OCI-LY1 (cell line): Measurements from ENCODE around the gene MYB.

ENCODE experiments used
- EZH2 ChIP-seq: fragments of 200-600 bp; sonication (generic), shearing (Covaris generic); IDR thresholded peaks from 2 replicates; pipeline ENCODE4 v1.8.0; 2017; ENCODE audit warnings: borderline replicate concordance, mixed run types, mild to moderate bottlenecking, antibody characterized with exemption, low read length, moderate library complexity, mixed read lengths
- TF ChIP-seq, protein P1 (sequence below): fragments of 200-600 bp; sonication (generic), shearing (Covaris generic); IDR thresholded peaks from 2 replicates; pipeline ENCODE4 v1.5.1; 2017; ENCODE audit warnings: mild to moderate bottlenecking, antibody characterized with exemption, low read length, moderate library complexity, mixed read lengths

- TF ChIP-seq, protein P1, sequence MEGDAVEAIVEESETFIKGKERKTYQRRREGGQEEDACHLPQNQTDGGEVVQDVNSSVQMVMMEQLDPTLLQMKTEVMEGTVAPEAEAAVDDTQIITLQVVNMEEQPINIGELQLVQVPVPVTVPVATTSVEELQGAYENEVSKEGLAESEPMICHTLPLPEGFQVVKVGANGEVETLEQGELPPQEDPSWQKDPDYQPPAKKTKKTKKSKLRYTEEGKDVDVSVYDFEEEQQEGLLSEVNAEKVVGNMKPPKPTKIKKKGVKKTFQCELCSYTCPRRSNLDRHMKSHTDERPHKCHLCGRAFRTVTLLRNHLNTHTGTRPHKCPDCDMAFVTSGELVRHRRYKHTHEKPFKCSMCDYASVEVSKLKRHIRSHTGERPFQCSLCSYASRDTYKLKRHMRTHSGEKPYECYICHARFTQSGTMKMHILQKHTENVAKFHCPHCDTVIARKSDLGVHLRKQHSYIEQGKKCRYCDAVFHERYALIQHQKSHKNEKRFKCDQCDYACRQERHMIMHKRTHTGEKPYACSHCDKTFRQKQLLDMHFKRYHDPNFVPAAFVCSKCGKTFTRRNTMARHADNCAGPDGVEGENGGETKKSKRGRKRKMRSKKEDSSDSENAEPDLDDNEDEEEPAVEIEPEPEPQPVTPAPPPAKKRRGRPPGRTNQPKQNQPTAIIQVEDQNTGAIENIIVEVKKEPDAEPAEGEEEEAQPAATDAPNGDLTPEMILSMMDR, result no peak
- TF ChIP-seq EZH2, result no peak
Observed at GRCh38 chr6:135189344-135189743, 8.2 kb downstream of the MYB start.
